Panc1 (cell line): ENCODE measurements around the gene MTFMT. TPM values are rescaled to one million over a fixed set of nuclear protein-coding genes. Genes with fewer than 3 reads are reported as not detected.

ENCODE experiments used
- ATAC-seq: fragments of 200-7000 bp; cut with Tn5 transposase; 2 replicates; pipeline ENCODE4 v1.9.1; 2020; ENCODE audit warnings: mild to moderate bottlenecking, moderate library complexity
- BruUV-seq: library from RNA; stranded (reverse); fragments of 400-500 nt; replicated peaks from 2 replicates; lab custom pipeline; 2021; lab: Mats Ljungman, UMichigan
- CTCF ChIA-PET: fragments of 300-600 bp; sonication (Branson Sonifier 250); formaldehyde crosslinking; loops from one replicate; lab custom pipeline; 2022; ENCODE audit warnings: antibody characterized with exemption; lab: Charles Lee
- POLR2A ChIA-PET: fragments of 300-600 bp; sonication (Branson Sonifier 250); formaldehyde crosslinking; loops from one replicate; lab custom pipeline; 2022; ENCODE audit warnings: antibody characterized with exemption; lab: Charles Lee
- DNase-seq: peaks from one replicate; pipeline ENCODE4 v3.0.0-alpha.2; 2010; ENCODE audit warnings: low read depth, low spot score
- H3K27ac ChIP-seq: 2 replicates; pipeline ENCODE4 v1.5.1; 2011; ENCODE audit warnings: mild to moderate bottlenecking, low read length, inconsistent platforms
- H3K27me3 ChIP-seq: fragments of 200-500 bp; sonication (Bioruptor generic); 2 replicates; pipeline ENCODE4 v1.6.0; 2014; ENCODE audit warnings: low read length, inconsistent platforms; ENCODE audit not compliant: control insufficient read depth, insufficient read depth
- H3K36me3 ChIP-seq: fragments of 200-500 bp; sonication (Bioruptor generic); 2 replicates; pipeline ENCODE4 v1.5.1; 2014; ENCODE audit warnings: inconsistent platforms, mild to moderate bottlenecking, low read length, moderate library complexity; ENCODE audit not compliant: control insufficient read depth, insufficient read depth
- H3K4me1 ChIP-seq: 2 replicates; pipeline ENCODE4 v1.5.1; 2011; ENCODE audit warnings: inconsistent platforms, mild to moderate bottlenecking, low read length, moderate library complexity; ENCODE audit not compliant: control insufficient read depth, insufficient read depth
- H3K4me3 ChIP-seq, 2 experiments: 2 replicates each; pipeline ENCODE4 v1.5.1; 2011 to 2012; ENCODE audit warnings: low read depth in 2 of 2, low read length in 2 of 2, mild to moderate bottlenecking in 2 of 2, inconsistent platforms in 1 of 2, moderate library complexity in 1 of 2
- H3K9me3 ChIP-seq: fragments of 200-500 bp; sonication (Bioruptor generic); 2 replicates; pipeline ENCODE4 v1.5.1; 2014; ENCODE audit warnings: low read depth, mild to moderate bottlenecking, inconsistent platforms, low read length, moderate library complexity; ENCODE audit not compliant: control insufficient read depth, insufficient read depth
- POLR2AphosphoS5 ChIP-seq: IDR thresholded peaks from 2 replicates; pipeline ENCODE4 v1.6.1; 2012; ENCODE audit warnings: mild to moderate bottlenecking, low read depth, low read length, moderate library complexity
- SIN3A ChIP-seq: IDR thresholded peaks from 2 replicates; pipeline ENCODE4 v1.6.1; 2012; ENCODE audit warnings: low read depth, mild to moderate bottlenecking, low read length, moderate library complexity, borderline replicate concordance; ENCODE audit not compliant: insufficient read depth
- TCF7L2 ChIP-seq: IDR thresholded peaks from 2 replicates; pipeline ENCODE4 v1.6.1; 2011; ENCODE audit warnings: mild to moderate bottlenecking, low read depth, low read length, inconsistent platforms
- in situ Hi-C: cut with HindIII; loops from 2 replicates; pipeline ENCODE4 v1.10.0; 2016; ENCODE audit warnings: low sequenced_read_pairs, low pct_unique_long_range_greater_than_20kb
- intact Hi-C: fragments of 100-400 bp; cut with micrococcal nuclease; formaldehyde crosslinking; loops from one replicate; pipeline ENCODE4 v1.10.0; 2022; ENCODE audit not compliant: unreplicated experiment
- total RNA-seq: library from RNA; stranded (reverse); gene quantifications from one replicate; pipeline ENCODE4 v1.2.1, GENCODE V29; 2021; ENCODE audit not compliant: unreplicated experiment
- TF ChIP-seq, protein P1 (sequence below): fragments of 450-650 bp; IDR thresholded peaks from 2 replicates; pipeline ENCODE4 v1.5.1; 2017; ENCODE audit warnings: mild to moderate bottlenecking
- TF ChIP-seq, protein P2 (sequence below), 2 experiments: IDR thresholded peaks; 2 replicates each; pipeline ENCODE4 v1.6.1; 2011 to 2012; ENCODE audit warnings: low read depth in 2 of 2, control low read depth in 1 of 2, low read length in 1 of 2, mild to moderate bottlenecking in 1 of 2, moderate library complexity in 1 of 2; ENCODE audit not compliant: insufficient read depth in 1 of 2

MTFMT gene
- total RNA-seq, 1 experiment from 2014 or later = 19.4 TPM

DNA sequence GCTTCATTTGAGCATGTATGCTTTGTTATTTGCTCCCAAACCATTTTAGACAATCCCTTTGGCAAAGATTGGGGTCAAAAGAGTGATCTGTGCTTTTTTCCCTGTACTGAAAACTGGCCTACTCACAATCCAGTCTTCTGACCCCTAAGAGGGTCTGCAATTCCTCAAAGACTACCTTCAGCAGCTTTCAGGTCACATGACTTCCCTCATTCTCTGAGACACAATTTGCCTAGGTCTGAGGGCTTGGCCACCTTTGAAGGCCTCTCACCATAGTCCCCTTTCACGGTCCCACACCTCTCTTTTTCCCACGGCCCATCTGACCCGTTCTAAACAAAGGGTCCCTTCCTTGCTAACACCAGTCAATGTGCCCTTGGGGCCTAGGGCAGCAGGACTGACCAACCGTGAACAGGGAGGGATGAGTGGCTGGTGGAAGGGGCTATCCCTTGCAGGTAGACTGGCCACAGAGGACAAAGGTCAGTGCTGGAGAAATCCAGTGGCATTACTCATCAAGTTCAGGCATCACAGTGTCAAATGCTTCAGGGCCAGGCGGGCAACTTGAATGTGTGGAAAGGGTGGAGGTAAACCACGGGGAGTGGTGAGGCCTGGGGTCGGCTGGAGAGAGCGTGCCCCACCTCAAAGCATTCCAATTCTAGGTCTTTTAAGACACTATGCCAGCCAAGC, 27.6 kb upstream of the MTFMT start:
- DNase-seq = no peak
- in situ Hi-C loops = no loop called here
- TF ChIP-seq SIN3A (no peak), POLR2AphosphoS5 (no peak)
- Histone ChIP-seq H3K36me3 (no peaks in the 10 kb centered on the region), H3K27ac (no peak overlapping the region), H3K9me3 (no peaks in the 10 kb centered on the region), H3K4me3 (no peak overlapping the region), H3K4me1 (0 out of 2 replicates have a peak, but pooled peaks cover 5% of the 10 kb centered on the region), H3K27me3 (no peaks in the 10 kb centered on the region)
- POLR2A ChIA-PET = no interaction called here
- intact Hi-C loops = no loop called here
- ATAC-seq = peak; percentile 68
- CTCF ChIA-PET = no interaction called here
- no TSS peak for BruUV-seq

DNA sequence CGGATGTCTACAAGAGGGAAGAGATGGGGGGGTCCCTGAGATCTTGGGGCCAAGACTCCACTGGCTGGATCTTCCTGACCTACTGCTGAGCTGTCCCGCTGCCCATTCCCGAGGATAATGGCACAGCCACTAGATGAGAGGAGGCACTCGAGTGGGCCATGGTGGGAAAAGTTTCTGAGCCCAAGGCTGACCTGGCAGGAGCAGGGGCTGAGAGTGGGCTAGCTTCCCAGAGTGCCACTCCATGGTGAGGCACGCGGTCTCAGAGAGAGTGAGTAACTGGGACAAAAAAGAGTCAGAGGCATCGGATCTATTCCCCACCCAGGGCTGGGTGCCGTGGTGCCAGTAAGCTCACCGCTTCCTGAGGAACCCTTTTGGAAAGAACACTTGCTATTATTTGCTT, 26.7 kb upstream of the MTFMT start:
- Histone ChIP-seq H3K36me3 (no peaks in the 10 kb centered on the region), H3K27ac (no peak overlapping the region), H3K27me3 (no peaks in the 10 kb centered on the region), H3K4me1 (0 out of 2 replicates have a peak, but pooled peaks cover 5% of the 10 kb centered on the region), H3K4me3 (no peak overlapping the region), H3K9me3 (no peaks in the 10 kb centered on the region)
- POLR2A ChIA-PET = interaction anchor here (0.6 to 1.1 kb wide), 3 partner anchors 11 to 22 kb away, joined by 3 to 4 read pairs (median 3); no protein-coding TSS in a partner anchor
- ATAC-seq (no peak), DNase-seq (no peak)
- BruUV-seq = no TSS peak
- intact Hi-C loops (no loop called here), in situ Hi-C loops (no loop called here)
- CTCF ChIA-PET = interaction anchor here (0.7 kb wide), 1 partner anchor 241 kb away, joined by 5 read pairs; no protein-coding TSS in a partner anchor
- TF ChIP-seq, protein P1, sequence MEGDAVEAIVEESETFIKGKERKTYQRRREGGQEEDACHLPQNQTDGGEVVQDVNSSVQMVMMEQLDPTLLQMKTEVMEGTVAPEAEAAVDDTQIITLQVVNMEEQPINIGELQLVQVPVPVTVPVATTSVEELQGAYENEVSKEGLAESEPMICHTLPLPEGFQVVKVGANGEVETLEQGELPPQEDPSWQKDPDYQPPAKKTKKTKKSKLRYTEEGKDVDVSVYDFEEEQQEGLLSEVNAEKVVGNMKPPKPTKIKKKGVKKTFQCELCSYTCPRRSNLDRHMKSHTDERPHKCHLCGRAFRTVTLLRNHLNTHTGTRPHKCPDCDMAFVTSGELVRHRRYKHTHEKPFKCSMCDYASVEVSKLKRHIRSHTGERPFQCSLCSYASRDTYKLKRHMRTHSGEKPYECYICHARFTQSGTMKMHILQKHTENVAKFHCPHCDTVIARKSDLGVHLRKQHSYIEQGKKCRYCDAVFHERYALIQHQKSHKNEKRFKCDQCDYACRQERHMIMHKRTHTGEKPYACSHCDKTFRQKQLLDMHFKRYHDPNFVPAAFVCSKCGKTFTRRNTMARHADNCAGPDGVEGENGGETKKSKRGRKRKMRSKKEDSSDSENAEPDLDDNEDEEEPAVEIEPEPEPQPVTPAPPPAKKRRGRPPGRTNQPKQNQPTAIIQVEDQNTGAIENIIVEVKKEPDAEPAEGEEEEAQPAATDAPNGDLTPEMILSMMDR = no peak
- TF ChIP-seq POLR2AphosphoS5 (no peak), TCF7L2 (no peak), SIN3A (no peak)
- TF ChIP-seq, protein P2, sequence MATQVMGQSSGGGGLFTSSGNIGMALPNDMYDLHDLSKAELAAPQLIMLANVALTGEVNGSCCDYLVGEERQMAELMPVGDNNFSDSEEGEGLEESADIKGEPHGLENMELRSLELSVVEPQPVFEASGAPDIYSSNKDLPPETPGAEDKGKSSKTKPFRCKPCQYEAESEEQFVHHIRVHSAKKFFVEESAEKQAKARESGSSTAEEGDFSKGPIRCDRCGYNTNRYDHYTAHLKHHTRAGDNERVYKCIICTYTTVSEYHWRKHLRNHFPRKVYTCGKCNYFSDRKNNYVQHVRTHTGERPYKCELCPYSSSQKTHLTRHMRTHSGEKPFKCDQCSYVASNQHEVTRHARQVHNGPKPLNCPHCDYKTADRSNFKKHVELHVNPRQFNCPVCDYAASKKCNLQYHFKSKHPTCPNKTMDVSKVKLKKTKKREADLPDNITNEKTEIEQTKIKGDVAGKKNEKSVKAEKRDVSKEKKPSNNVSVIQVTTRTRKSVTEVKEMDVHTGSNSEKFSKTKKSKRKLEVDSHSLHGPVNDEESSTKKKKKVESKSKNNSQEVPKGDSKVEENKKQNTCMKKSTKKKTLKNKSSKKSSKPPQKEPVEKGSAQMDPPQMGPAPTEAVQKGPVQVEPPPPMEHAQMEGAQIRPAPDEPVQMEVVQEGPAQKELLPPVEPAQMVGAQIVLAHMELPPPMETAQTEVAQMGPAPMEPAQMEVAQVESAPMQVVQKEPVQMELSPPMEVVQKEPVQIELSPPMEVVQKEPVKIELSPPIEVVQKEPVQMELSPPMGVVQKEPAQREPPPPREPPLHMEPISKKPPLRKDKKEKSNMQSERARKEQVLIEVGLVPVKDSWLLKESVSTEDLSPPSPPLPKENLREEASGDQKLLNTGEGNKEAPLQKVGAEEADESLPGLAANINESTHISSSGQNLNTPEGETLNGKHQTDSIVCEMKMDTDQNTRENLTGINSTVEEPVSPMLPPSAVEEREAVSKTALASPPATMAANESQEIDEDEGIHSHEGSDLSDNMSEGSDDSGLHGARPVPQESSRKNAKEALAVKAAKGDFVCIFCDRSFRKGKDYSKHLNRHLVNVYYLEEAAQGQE (IDR thresholded peaks at IDR 0.05; ENCODE audit: insufficient read depth in 1 of 2, low read depth in 2 of 2, low read length in 1 of 2) = no peak
